ENCODE results near the gene FOXR1. TPM values are rescaled to one million over a fixed set of nuclear protein-coding genes. Genes with fewer than 3 reads are reported as not detected.

FOXR1 gene
- total and polyA plus RNA-seq, 2 of the 8 experiments (the other 6 are each of a cell fraction or from before 2014, with no cell fraction given), result not detected

- TF ChIP-seq CHD7 (IDR thresholded peaks at IDR 0.05; ENCODE audit: insufficient replicate concordance, low read length), result no peak
- no peak for TF ChIP-seq CHD2 (IDR thresholded peaks at IDR 0.05; ENCODE audit: low read length)
- TF ChIP-seq GTF2F1 (IDR thresholded peaks at IDR 0.05; ENCODE audit: borderline replicate concordance, low read depth, low read length), result no peak
- no peak for TF ChIP-seq EZH2 (IDR thresholded peaks at IDR 0.05; ENCODE audit: low read depth, low read length, severe bottlenecking)
- no peak for TF ChIP-seq SP2 (IDR thresholded peaks at IDR 0.05; ENCODE audit: low read length)
- no peak for TF ChIP-seq TCF12 (IDR thresholded peaks at IDR 0.05; ENCODE audit: low read depth, low read length)
- peak; percentile 98 for TF ChIP-seq SAP30 (IDR thresholded peaks at IDR 0.05; ENCODE audit: insufficient read depth, insufficient replicate concordance, low read length)
- 0 out of 2 replicates have a peak, but pooled peaks have one; percentile 10 for TF ChIP-seq PHF8 (conservative IDR thresholded peaks at IDR 0.05; ENCODE audit: low read depth, low read length)
- TF ChIP-seq SUZ12 (IDR thresholded peaks at IDR 0.05; ENCODE audit: low read length), result no peak
Measured at GRCh38 chr11:118924591-118925585, 46.7 kb upstream of the FOXR1 start (continued).

Data from H1 (cell line).